Skin of body (tissue), 2 donors: ENCODE data around the gene STMP1. TPM values are rescaled to one million over a fixed set of nuclear protein-coding genes. Genes with fewer than 3 reads are reported as not detected.
A peak's percentile ranks its signal among the peaks of the same experiment; 100 is the strongest.
"Not testable (repeated sequence)": the region's sequence is repeated elsewhere in the genome, so short reads cannot be mapped to it uniquely, and the experiment has no call there.

Experiments
- DNase-seq: peaks from one replicate; lab custom pipeline; 2025; lab: John Stamatoyannopoulos, UW
- total RNA-seq: library from RNA; depleted of rRNA; stranded (reverse); fragments of >200 nt; gene quantifications from one replicate; pipeline ENCODE4 v1.2.3, GENCODE V29; 2014

The STMP1 gene
- total RNA-seq = 18.6 TPM

DNA sequence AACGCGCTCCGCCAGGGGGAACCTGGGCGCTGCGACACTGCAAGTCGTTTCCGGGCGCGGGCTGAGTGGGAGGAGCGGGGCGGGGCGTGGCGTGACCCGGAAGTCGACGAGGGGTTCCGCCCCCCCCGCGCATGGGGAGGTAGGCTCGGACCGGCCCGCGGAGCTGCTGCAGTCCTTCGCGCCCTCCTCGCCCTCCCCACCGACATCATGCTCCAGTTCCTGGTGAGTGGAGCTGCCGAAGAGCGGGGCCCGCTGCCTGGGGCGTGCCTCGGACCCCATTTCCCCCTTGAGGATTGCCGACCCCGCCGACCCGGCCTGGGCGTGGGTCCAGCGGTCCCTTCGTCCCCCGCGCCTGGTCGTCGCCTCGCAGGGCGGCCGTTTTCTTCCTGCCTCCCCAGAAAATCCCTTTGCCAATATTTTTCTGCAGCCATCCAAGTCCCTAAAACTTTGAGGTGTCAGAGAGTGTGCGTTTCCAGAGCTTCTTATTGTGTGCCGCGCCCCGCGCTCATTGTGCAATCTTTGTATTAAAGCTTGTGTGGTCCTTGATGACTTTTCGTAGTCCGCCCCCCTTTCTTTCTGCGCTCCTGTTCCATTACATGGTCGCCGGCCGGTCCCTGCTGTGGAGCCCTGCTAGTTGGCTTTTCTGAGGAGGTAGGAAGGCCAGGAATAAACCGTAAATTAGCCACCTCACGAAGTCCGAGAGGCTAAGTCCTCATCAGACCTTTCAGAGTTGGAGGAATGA is at the start of gene STMP1:
Gene STMP1, plus strand, starts transcription at position 142 of the 742 bp plus-strand sequence.
- peak; percentile 93 for DNase-seq

DNA sequence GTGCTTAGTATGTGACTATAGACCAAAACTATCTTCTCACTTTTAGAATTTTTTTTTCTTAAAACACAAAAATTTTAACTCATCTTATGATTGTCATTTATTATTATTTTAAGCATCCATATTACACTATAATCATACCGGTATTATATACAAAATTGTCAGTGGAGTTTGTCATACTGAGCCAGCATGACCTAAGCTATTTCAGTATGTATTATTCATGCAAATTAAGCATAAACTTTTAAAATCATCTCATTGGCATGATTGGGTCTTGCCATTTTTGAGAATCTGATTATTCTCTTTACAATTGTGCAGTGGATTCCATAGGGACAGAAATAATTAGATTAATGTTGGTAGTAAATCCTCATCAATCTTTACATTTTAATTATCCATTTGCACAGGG is 46.2 kb upstream of the STMP1 start:
- no peak for DNase-seq

DNA sequence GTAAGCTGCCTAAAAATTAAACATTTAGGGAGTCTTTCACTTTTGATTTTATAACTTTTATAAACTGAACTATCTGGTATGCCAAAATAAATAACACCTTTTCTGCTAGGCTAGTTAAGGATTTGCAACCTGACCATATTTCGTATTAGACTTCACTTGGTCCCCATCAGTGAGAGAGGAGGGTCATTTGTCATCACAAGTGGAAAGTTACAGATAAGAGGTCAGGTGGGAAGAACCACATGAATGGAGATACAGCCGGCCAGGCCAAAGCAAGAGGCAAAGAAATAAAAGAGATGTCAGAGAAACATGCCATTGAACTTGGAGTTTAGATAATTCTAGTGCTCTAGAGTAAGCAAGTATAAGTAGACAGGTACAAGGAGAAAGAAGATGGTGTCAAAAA is 44.5 kb upstream of the STMP1 start:
- DNase-seq = no peak

DNA sequence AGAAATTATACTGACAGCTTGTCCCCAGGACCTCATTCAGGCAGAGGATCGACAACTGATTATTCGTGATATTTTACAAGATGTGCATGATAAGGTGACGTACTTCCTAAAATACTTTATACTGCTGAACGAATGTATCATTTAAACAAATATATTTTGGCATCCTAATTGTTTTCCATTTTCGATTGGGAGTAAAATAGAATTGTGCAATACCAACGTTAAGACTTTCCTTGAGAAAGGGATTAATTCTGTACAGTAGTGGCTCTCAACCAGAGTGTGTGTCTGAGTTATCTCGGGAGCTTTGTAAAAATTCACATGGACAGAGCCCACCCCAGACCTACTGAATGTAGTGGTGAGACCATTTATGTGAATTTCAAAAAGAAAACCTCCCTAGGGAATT is 43.8 kb upstream of the STMP1 start:
- no peak for DNase-seq

DNA sequence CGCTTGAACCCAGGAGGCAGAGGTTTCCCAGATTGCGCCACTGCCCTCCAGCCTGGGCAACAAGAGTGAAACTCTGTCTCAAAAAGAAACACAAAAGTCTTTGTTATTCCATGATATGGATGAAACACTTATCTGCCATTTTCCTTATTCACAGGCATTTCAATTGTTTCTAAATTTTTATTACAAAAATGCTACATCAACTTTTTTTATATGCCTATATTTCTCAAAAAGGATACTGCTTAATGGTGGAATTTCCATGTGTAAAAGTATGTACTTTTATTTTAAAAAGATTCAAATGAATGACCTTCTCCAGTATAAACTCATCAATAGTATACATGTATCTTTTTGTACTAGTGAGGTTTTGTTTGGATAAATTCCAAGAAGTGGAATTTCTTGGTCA is 41.9 kb upstream of the STMP1 start:
- DNase-seq = no peak

DNA sequence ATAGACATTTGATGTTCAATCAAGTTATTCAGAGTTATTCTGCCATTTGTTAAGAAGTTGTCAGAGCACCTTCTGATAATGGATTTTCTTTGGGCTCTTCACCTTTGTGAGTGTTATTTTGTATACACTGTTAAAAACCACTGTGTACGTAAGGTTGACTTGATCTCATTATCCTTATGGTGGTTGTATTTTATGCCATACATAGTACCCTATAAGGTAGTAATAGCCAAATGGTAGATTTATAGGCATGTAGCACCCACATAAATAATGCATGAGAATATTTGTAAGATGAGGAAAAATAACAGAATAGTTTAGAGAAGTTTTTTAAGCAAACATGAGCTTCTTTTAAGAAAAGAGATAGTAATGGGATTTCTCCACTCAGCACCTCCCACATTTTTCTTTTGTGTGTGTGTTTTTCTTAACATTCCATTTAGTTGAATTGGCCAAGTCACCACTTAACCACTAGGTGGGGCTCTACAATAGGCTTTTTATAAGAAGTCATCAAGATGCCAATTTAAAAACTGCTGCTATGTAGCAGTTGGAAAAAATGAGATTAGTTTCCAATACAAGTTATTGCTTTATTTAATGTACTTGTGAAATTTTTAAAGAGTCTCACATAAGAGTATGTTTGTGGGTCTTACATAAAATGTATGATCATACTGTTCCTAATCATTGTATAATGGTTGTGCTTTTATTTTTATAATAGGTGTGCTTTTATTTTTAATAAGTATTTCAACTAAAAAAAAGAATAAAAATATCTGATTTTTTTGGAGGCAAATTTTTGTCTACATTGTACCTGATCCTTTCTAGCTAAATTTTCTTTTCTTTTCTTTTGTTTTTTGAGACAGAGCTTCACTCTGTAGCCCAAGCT is 41.1 kb upstream of the STMP1 start:
- DNase-seq = peak; percentile 32

DNA sequence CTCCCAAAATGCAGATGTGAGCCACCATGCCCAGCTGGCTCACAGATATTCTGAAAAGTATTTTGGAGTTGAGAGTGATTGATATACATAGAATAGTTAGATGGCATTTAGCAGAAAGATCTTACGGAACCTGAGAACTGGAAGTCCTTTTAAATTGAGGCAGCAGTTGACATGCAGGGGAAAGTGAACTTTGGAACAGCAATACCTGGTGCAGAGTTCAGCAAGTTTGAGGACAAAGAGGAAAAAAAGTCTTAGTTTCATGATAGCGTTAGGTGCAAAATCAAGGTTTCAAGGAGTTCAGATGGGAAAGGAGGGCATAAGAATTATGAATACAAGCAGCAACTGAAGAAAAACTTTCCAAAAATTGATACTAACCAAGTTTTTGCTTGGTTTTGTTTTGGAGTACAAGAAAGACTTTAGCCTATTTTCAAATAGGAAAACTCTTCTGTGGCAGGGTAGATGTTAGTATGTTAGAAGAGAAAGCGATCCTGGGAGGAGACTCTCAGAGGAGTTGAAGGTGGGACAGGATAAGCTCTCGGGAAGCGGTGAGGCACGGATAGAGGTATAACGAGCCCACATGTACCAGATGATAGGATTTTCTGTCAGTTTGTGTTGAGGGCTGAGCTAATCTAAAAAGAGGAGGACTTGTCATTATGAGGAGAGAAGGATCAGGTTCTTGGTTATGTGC is 28.0 kb upstream of the STMP1 start:
- no peak for DNase-seq

DNA sequence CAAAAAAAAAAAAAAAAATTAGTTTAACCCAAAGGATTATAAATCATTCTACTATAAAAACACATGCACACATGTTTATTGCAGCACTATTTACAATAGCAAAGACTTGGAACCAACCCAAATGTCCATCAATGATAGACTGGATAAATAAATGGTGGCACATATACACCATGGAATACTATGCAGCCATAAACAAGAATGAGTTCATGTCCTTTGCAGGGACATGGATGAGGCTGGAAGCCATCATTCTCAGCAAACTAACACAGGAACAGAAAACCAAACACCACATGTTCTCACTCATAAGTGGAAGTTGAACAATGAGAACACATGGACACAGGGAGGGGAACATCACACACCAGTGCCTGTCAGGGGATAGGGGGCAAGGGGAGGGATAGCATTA is 22.6 kb upstream of the STMP1 start:
- not testable (repeated sequence) for DNase-seq

DNA sequence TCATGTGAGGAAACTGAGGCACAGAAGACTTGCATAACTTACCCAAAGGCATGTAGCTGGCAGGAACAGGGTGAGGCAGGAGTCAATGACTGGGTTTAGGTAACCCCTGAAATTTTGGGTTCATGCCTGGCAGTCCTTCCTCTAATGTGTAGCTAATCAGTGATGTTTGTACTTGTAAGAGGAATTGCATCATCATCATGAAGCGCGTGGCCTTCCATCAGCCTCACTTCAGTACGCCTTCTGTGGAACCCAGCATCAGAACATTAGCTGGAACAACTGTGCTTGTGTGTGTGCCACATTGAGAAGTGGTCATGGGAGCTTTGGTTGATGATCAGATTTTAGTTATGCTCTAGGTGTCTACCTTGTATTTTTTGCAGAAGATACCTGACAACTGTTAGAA is 18.2 kb upstream of the STMP1 start:
- no peak for DNase-seq

DNA sequence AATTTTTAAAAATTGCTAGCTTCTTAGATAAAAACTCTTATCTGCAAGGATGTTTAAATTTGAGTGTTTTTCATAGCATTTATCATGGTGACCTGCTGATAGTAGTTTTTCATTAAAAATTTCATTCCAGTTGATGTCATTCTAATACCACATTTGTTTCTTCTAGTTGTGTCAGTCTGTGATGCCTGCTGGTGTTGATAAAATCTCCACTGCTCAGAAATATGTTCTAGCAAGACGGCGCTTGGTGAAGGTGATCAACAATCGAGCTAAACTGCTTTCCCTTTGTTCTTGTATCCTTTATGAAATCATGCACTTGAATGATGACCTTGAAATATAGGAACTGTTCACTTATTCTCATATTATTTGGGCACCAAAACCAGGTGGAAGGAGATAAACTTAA is 17.6 kb upstream of the STMP1 start:
- no peak for DNase-seq

DNA sequence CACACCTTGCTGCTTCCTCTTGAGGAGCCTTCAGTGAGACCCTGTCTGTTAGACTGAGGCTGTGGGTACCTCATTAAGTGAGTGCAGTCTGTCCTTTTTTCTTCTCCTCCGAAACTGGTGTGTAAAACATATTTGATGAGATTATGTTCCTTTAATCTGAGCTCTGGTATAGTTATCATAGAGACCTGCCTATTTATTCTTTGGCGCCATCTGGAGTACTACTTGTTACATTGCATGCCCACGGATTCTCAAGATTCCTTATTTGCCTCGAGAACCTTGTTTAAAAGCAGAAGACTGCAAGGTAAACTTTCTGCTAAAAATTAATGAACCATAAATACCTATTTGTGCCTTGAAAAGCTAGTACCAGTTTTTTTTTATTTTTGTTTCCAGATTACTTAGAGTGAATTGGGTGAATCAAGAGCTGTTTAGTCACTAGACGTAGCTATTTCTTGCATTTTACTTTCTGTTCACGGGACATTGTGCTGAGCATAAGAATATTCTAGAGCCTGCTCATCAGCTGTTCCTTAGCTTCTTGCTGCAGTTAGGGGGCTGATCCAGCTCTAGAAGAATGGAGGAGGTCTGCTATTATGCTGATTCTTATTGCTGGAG is 16.9 kb upstream of the STMP1 start:
- DNase-seq = peak; percentile 25

DNA sequence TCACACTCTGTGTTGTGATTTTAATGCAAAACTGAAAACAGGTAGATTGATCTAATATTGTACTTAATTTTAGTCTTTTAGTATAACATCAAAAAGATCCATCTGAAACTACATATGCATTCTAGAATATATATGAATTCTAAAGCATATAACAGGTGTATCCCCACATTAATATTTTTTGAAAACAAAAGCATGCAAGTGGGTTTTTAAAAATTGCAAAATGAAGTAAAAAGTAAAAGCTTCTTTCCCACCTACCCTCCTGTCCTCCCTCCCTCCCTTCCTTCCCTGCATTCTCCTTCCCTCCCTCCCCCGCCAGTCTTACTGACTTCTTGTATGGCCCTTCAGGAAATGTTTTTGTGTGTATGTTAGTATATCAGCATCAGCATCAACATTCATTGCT is 14.6 kb upstream of the STMP1 start:
- DNase-seq = no peak

DNA sequence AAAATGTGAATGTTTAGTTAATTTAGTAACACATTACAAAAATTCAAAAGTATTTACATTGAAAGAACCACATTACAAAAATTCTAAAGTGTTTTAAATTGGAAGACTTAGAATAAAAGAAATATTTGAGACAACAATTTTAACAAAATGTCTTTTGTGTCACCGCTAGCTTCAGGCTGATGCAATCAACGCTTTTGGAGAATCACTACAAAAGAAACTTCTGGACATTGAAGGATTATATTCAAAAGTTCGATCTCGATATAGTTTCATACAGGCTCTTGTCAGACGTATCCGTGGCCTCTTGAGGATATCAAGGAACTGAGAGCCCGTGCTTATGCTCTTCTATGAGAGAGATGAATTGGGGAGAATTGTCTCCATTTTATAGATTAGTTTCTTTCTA is 14.1 kb upstream of the STMP1 start:
- DNase-seq = no peak

DNA sequence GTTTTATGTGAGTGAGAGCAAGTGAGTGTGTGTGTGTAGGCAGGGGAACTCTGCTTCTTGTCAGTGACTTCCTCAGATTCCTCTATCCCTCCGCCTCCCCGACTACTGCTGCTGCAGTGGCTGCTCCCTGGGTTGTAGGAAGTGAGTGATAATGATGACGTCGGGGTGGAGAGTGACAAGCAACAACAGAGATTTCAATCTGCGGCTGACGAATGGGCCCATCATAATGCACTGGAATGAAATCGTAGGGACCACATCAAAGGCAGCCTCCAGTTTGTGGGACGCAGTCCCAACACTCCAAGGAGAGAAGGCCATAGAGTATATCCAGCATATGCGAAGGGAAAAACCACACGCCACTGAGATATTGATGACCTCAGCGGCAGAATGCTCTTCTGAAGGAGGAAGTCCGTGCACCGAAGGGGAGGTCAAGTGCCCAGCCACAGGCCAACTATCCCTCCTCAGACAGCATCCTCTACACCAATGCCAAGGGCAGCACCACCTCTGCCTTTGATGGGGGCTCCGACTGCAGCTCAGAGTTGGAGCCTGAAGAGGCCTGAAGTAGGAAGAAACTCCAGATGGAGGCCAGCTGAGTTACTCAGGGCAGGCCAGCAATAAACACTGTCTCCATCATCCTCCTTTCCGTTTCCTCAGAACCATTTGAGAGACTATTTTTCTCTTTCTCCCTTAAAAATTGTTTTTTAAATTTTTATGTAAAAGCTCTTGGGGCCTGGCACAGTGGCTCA is 11.3 kb upstream of the STMP1 start:
- peak; percentile 27 for DNase-seq

DNA sequence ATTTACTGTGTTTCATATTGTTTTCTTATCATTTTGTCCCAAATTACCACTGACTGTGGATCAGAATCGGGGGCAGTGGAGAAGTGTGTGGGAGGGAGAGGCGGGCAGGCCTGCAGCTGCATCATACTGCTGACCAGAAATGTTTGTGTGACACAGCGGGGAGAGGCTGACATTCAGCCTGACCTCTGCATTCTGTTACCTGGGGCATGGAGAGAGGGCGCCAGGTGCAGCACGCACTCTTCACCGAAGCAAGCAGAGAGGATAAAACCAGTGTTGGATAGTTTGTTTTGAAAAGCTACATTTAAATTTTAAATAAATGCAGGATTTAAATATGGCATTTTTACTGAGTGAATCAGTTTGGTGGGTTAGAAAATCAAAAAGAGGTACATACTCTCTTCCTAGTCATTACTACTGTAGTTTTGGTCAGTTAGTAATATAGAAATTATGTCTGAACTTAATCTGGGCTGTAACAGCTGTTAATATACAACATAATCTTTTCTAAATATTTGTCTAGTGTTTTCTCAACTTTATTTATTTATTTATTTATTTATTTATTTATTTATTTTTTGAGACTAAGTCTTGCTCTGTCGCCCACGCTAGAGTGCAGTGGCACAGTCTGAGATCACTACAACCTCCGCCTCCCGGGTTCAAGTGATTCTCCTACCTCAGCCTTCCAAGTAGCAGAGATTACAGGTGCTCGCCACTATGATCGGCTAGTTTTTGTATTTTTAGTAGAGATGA is 8.8 kb upstream of the STMP1 start:
- DNase-seq = no peak

DNA sequence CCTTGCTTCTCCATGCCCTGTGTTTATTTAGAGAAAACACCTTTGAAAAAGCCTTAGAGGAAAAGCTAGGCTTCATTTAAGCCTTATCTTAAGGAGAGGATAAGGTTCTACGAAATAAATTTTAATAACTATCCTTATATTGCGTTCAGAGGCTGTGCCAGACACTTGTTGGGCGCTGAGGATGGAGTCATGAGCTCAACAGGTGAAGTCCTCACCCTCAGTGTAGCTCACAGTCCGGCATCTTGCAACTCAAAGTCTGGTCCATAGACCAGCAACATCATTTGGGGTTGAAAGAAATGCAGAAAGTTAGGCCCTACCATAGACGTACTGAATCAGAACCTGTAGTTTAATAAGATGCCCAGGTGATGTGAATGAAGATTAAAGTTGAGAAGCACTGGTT is 3.8 kb upstream of the STMP1 start:
- no peak for DNase-seq

DNA sequence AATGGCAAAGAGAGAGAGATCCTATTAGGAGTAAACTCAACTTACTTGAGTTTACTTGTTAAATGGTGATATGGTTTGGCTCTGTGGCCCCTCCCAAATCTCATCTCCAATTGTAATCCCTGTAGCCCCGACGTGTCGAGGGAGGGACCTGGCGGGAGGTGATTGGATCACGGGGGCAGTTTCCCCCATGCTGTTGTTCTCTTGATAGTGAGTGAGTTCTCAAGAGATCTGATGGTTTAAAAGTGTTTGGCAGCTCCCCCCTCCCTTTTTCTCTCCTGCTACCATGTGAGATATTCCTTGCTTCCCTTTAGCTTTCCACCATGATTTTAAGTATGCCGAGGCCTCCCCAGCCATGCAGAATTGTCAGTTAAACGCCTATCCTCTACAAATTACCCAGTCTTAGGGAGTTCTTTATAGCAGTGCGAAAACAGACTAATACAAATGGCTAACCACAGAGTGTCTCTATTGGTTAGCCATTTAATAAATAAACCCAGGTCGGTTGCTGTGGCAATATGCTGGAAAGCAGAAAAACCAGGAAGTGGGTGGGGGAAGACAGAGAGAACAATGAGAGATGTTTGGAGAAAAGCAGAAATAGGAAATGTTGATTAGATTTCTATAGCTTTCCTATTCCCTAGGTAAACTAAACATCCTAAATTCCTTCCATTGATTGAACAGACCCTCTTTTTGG is 3.0 kb upstream of the STMP1 start:
- no peak for DNase-seq

DNA sequence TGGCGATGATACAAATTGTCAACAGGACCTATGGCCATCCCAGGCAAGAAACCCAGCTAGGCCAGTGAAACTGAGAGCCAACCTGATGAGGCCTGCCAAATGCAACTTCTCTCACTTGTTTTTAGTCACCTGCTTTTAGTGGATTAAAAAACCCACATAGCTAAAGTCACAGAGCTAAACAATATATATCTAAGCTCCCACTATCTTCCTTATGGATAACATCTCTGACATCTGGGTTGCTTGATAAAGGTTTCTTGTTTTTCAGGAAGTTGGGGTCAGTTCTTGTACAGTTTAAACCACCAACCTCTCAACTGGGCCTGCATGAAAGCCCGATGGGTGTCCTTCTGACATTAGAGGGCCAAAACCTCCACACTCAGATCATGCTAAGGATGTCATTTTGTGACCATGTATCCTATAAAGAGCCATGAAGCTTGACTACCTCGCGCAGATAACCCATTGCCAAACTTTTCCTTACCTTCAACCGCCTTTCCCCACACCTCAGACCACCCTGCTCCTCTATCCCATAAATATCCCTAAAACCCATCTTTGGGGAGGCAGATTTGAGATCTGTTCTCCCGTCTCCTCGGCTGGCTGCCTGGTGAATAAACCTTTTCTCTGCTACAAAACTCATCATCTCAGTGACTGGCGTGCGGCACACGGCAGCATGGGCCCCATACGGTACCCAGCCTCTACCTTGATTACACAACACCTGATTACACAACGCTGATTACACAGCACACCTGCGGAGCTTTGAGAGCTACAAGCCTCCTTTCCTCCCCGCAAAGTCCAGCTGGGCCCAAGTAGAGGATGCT is 797 bp upstream of the STMP1 start:
- DNase-seq = no peak

DNA sequence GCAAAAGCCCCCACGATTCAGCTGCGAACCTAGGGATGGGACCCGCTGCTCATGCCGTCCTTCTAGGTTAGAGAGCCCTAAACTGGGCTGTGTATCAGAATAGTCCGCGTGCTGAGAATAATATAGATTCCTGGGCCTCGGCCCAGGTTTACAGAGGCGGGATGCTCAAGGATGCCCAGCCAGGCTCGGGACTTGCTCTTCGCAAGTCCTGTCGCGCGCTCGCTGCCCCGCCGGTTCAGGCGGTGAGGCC is 266 bp upstream of the STMP1 start:
- DNase-seq = no peak
